ENCODE results near the gene CALN1. TPM values are rescaled to one million over a fixed set of nuclear protein-coding genes. Genes with fewer than 3 reads are reported as not detected.
A peak's percentile ranks its signal among the peaks of the same experiment; 100 is the strongest.

Gene CALN1
- polyA plus RNA-seq, 1 donor from 2014 or later, result 7.8 TPM

GRCh38 chr7:72336382-72336631 is 75.8 kb downstream of the CALN1 start:
- no peaks in the 10 kb centered on the region for H3K36me3 ChIP-seq (ENCODE audit: insufficient read depth, low read length)
- peak overlapping the region; percentile 97 for H3K4me3 ChIP-seq (ENCODE audit: low read length)
- H2AFZ ChIP-seq (ENCODE audit: low read depth, low read length), result peak overlapping the region; percentile 73

GRCh38 chr7:72335561-72336381 is 76.4 kb downstream of the CALN1 start:
- peak overlapping the region; percentile 35 for H3K4me2 ChIP-seq (ENCODE audit: low read length)
- no peaks in the 10 kb centered on the region for H3K9me3 ChIP-seq (ENCODE audit: low read length)
- H3K27ac ChIP-seq (ENCODE audit: low read length), result no peak overlapping the region
- H3K79me2 ChIP-seq (replicated peaks; ENCODE audit: insufficient read depth, low read length), result no peaks in the 10 kb centered on the region
- H3K9ac ChIP-seq (ENCODE audit: low read length), result peak overlapping the region; percentile 70
- H4K20me1 ChIP-seq (ENCODE audit: insufficient read depth), result no peaks in the 10 kb centered on the region
- TF ChIP-seq CTCF (IDR thresholded peaks at IDR 0.05; ENCODE audit: poor library complexity, severe bottlenecking) (peak; percentile 22), SMC3 (conservative IDR thresholded peaks at IDR 0.05; ENCODE audit: poor library complexity) (no peak), TAF1 (IDR thresholded peaks at IDR 0.05; ENCODE audit: low read depth) (no peak), EP300 (conservative IDR thresholded peaks at IDR 0.05; ENCODE audit: poor library complexity, severe bottlenecking) (no peak), EZH2 (IDR thresholded peaks at IDR 0.05; ENCODE audit: borderline replicate concordance, insufficient read depth, low read length, poor library complexity, severe bottlenecking) (no peak)
- peaks cover 40% of the 10 kb centered on the region for H3K27me3 ChIP-seq (ENCODE audit: insufficient read depth, low read depth, low read length)
- H3K4me3 ChIP-seq (ENCODE audit: low read length), result peak overlapping the region; percentile 97
- no peaks in the 10 kb centered on the region for H3K9me2 ChIP-seq (ENCODE audit: insufficient read depth, low read length)
- peak overlapping the region; percentile 73 for H2AFZ ChIP-seq (ENCODE audit: low read depth, low read length)
- H3K36me3 ChIP-seq (ENCODE audit: insufficient read depth, low read length), result no peaks in the 10 kb centered on the region
- H3F3A ChIP-seq (ENCODE audit: insufficient read depth, low read length, poor library complexity, severe bottlenecking), result no peaks in the 10 kb centered on the region

More at GRCh38 chr7:72336382-72336631, 75.8 kb downstream of the CALN1 start:
- H3K79me2 ChIP-seq (replicated peaks; ENCODE audit: insufficient read depth, low read length), result no peaks in the 10 kb centered on the region
- H4K20me1 ChIP-seq (ENCODE audit: insufficient read depth), result no peaks in the 10 kb centered on the region
- H3F3A ChIP-seq (ENCODE audit: insufficient read depth, low read length, poor library complexity, severe bottlenecking), result no peaks in the 10 kb centered on the region
- H3K9me3 ChIP-seq (ENCODE audit: low read length), result no peaks in the 10 kb centered on the region
- TF ChIP-seq CTCF (IDR thresholded peaks at IDR 0.05; ENCODE audit: poor library complexity, severe bottlenecking) (no peak), REST (IDR thresholded peaks at IDR 0.05; ENCODE audit: borderline replicate concordance) (no peak), TAF1 (IDR thresholded peaks at IDR 0.05; ENCODE audit: low read depth) (no peak), EZH2 (IDR thresholded peaks at IDR 0.05; ENCODE audit: borderline replicate concordance, insufficient read depth, low read length, poor library complexity, severe bottlenecking) (no peak), EP300 (conservative IDR thresholded peaks at IDR 0.05; ENCODE audit: poor library complexity, severe bottlenecking) (no peak), RAD21 (conservative IDR thresholded peaks at IDR 0.05) (no peak), SMC3 (conservative IDR thresholded peaks at IDR 0.05; ENCODE audit: poor library complexity) (no peak), MXI1 (conservative IDR thresholded peaks at IDR 0.05; ENCODE audit: poor library complexity, severe bottlenecking) (no peak), POLR2AphosphoS5 (IDR thresholded peaks at IDR 0.05) (no peak)
- no peak overlapping the region for H3K4me2 ChIP-seq (ENCODE audit: low read length)
- no peaks in the 10 kb centered on the region for H3K9me2 ChIP-seq (ENCODE audit: insufficient read depth, low read length)
- peaks cover 40% of the 10 kb centered on the region for H3K27me3 ChIP-seq (ENCODE audit: insufficient read depth, low read depth, low read length)
- H3K27ac ChIP-seq (ENCODE audit: low read length), result no peak overlapping the region
- peak overlapping the region; percentile 70 for H3K9ac ChIP-seq (ENCODE audit: low read length)

Measured in neural cell (in vitro differentiated cells).